Hypothalamus (tissue), 51 donors: ENCODE measurements around the gene ITGA1.

Source experiments
- DNase-seq, 51 donors: peaks; one replicate each; lab custom pipeline; 2025; lab: John Stamatoyannopoulos, UW

Gene ITGA1

GRCh38 chr5:52771343-52772039 is 16.2 kb upstream of the ITGA1 start:
- no peak for DNase-seq

- DNase-seq: no peak
These were observed 15.0 kb upstream of the ITGA1 start for GRCh38 chr5:52772668-52773067.

- no peak for DNase-seq
These were observed 14.4 kb upstream of the ITGA1 start for GRCh38 chr5:52773342-52773741.

GRCh38 chr5:52774005-52774410 is 13.7 kb upstream of the ITGA1 start:
- no peak for DNase-seq

GRCh38 chr5:52776116-52776515 is 11.6 kb upstream of the ITGA1 start:
- no peak for DNase-seq

- DNase-seq: no peak
These were observed 10.5 kb upstream of the ITGA1 start for GRCh38 chr5:52777186-52777585.

GRCh38 chr5:52778781-52779180 is 8.9 kb upstream of the ITGA1 start:
- DNase-seq: no peak

- no peak for DNase-seq
These were observed 8.5 kb upstream of the ITGA1 start for GRCh38 chr5:52779213-52779612.

GRCh38 chr5:52783226-52783959 is 4.3 kb upstream of the ITGA1 start:
- no peak for DNase-seq

GRCh38 chr5:52784737-52785136 is 3.0 kb upstream of the ITGA1 start:
- DNase-seq: no peak

- DNase-seq: no peak
These were observed 1.3 kb upstream of the ITGA1 start for GRCh38 chr5:52786391-52786790.

- DNase-seq: peak in 1 of 51 donors; percentile 1
These were observed 642 bp upstream of the ITGA1 start for GRCh38 chr5:52786949-52787599.

GRCh38 chr5:52788505-52788821 is 747 bp downstream of the ITGA1 start:
- DNase-seq: no peak

GRCh38 chr5:52789378-52789777 is 1.7 kb downstream of the ITGA1 start:
- no peak for DNase-seq

GRCh38 chr5:52789851-52790250 is 2.1 kb downstream of the ITGA1 start:
- no peak for DNase-seq

- no peak for DNase-seq
These were observed 3.6 kb downstream of the ITGA1 start for GRCh38 chr5:52791366-52791765.

GRCh38 chr5:52794519-52794918 is 6.8 kb downstream of the ITGA1 start:
- no peak for DNase-seq

GRCh38 chr5:52796031-52796430 is 8.3 kb downstream of the ITGA1 start:
- DNase-seq: no peak

GRCh38 chr5:52796516-52797103 is 8.9 kb downstream of the ITGA1 start:
- DNase-seq: no peak

- DNase-seq: no peak
These were observed 11.2 kb downstream of the ITGA1 start for GRCh38 chr5:52798938-52799337.

- DNase-seq: peak in 12 of 51 donors; percentile 21 to 67 (median 44)
These were observed 11.8 kb downstream of the ITGA1 start for GRCh38 chr5:52799358-52799982.
